HG03442 (cell line): ENCODE measurements around the gene ABO.
"Not testable (repeated sequence)": the region's sequence is repeated elsewhere in the genome, so short reads cannot be mapped to it uniquely, and the experiment has no call there.

Source experiments
- ATAC-seq: cut with Tn5 transposase; IDR thresholded peaks from one replicate; pipeline ENCODE4 v1.9.1; 2021; ENCODE audit warnings: mild to moderate bottlenecking, moderate library complexity; ENCODE audit not compliant: unreplicated experiment

Gene ABO

GRCh38 chr9:133205996-133206931 lies 68.7 kb downstream of the ABO start:
- no peak for ATAC-seq

GRCh38 chr9:133205481-133205887 lies 69.5 kb downstream of the ABO start:
- not testable (repeated sequence) for ATAC-seq
